GM12864 (cell line): ENCODE measurements around the gene COMMD7.
"Not testable (repeated sequence)": the region's sequence is repeated elsewhere in the genome, so short reads cannot be mapped to it uniquely, and the experiment has no call there.

Source experiments
- DNase-seq: peaks from one replicate; pipeline ENCODE4 v3.0.0-alpha.2; 2011; ENCODE audit warnings: low read depth
- H3K4me3 ChIP-seq: 2 replicates; pipeline ENCODE4 v1.5.1; 2011; ENCODE audit warnings: mild to moderate bottlenecking, low read depth, low read length, control low read depth
- CTCF ChIP-seq: IDR thresholded peaks from 2 replicates; pipeline ENCODE4 v1.5.1; 2011; ENCODE audit warnings: low read depth, mild to moderate bottlenecking, moderate library complexity, low read length, control low read depth, inconsistent platforms; ENCODE audit errors: missing control alignments

Gene COMMD7

GRCh38 chr20:32741151-32741550, 2.1 kb downstream of the COMMD7 start:
- TF ChIP-seq CTCF = no peak
- H3K4me3 ChIP-seq = no peak overlapping the region
- no peak for DNase-seq

- H3K4me3 ChIP-seq = no peak overlapping the region
- no peak for TF ChIP-seq CTCF
- DNase-seq = no peak
Observed at GRCh38 chr20:32737371-32738223, 5.7 kb downstream of the COMMD7 start.

GRCh38 chr20:32731882-32732266, 11.4 kb downstream of the COMMD7 start:
- TF ChIP-seq CTCF = no peak
- no peak overlapping the region for H3K4me3 ChIP-seq
- no peak for DNase-seq

- not testable (repeated sequence) for DNase-seq, H3K4me3 ChIP-seq
Observed at GRCh38 chr20:32729334-32729733, 13.9 kb downstream of the COMMD7 start.

- DNase-seq, H3K4me3 ChIP-seq: not testable (repeated sequence)
Observed at GRCh38 chr20:32728435-32728834, 14.8 kb downstream of the COMMD7 start.

- H3K4me3 ChIP-seq = no peak overlapping the region
- no peak for TF ChIP-seq CTCF
- DNase-seq = no peak
Observed at GRCh38 chr20:32727683-32728082, 15.6 kb downstream of the COMMD7 start.

GRCh38 chr20:32718749-32719348, 24.4 kb downstream of the COMMD7 start:
- no peak for TF ChIP-seq CTCF
- H3K4me3 ChIP-seq = no peak overlapping the region
- no peak for DNase-seq

- H3K4me3 ChIP-seq = no peak overlapping the region
- TF ChIP-seq CTCF = no peak
- no peak for DNase-seq
Observed at GRCh38 chr20:32711346-32711745, 31.9 kb downstream of the COMMD7 start.
